GM10266 (cell line): ENCODE data around the gene TPMT.

Experiments used
- DNase-seq: peaks from one replicate; pipeline ENCODE4 v3.0.0; 2012; ENCODE audit errors: extremely low spot score
- TF ChIP-seq, protein P1 (sequence below): IDR thresholded peaks from 2 replicates; pipeline ENCODE4 v1.5.1; 2012; ENCODE audit warnings: mild to moderate bottlenecking, low read depth; ENCODE audit not compliant: control insufficient read depth, insufficient read depth; ENCODE audit errors: missing control alignments

Gene TPMT

DNA sequence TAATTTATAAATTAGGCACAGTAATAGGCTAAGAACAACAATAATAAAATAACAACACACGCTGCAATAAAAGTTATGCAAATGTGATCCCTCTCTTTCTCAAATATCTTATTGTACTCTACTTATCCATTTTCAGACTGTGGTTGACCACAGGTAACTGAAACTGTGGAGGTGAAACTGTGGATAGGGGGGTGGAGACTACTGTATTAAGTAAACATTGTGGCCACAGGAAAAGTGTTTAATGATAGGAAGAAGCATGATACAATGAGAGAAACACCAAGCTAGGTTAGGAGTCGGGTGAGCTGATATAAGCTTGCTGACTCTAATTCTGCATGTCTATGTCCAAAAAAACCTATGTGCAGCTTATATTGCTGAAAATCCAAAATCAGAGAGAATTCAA, 55.4 kb downstream of the TPMT start:
- TF ChIP-seq, protein P1, sequence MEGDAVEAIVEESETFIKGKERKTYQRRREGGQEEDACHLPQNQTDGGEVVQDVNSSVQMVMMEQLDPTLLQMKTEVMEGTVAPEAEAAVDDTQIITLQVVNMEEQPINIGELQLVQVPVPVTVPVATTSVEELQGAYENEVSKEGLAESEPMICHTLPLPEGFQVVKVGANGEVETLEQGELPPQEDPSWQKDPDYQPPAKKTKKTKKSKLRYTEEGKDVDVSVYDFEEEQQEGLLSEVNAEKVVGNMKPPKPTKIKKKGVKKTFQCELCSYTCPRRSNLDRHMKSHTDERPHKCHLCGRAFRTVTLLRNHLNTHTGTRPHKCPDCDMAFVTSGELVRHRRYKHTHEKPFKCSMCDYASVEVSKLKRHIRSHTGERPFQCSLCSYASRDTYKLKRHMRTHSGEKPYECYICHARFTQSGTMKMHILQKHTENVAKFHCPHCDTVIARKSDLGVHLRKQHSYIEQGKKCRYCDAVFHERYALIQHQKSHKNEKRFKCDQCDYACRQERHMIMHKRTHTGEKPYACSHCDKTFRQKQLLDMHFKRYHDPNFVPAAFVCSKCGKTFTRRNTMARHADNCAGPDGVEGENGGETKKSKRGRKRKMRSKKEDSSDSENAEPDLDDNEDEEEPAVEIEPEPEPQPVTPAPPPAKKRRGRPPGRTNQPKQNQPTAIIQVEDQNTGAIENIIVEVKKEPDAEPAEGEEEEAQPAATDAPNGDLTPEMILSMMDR = no peak
- DNase-seq = no peak

DNA sequence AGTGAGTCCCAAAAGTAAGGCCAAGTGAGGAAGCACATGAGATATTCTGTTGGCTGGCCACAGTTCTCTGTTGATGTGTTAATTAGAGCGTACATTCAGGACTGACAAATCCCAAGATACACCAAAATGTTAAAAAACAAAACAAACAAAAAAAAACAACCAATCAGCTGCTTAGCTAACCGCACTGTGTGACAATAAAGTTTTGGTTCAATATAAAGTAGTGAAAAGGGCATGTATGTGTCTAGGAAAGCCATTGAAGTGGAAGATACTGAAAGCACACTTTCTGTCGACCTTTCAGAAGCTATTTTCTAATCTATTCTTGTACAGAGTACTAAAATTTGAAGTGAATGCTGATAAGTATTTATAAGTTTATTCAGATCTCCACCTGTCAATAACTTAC, 58.5 kb downstream of the TPMT start:
- TF ChIP-seq, protein P1 = no peak
- no peak for DNase-seq

DNA sequence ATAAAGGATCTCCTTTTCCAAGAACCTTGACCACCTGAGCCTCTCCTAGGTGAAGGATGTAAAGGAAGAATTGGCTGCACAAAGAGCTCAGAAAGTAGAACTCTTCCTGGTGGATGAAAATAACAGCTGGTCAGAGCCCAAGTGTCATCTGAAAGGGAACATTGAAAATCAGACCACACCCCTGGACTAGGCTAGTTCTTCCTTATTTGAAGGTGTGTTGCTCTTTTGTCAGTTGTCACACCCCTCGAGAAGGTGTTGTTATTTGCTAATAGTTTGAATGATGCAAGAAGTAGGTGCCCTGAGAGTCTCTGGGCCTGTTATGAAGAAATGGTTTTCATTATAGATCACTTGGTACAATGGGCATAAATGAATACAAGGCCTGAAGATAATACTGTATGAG, 63.5 kb downstream of the TPMT start:
- TF ChIP-seq, protein P1 = no peak

DNA sequence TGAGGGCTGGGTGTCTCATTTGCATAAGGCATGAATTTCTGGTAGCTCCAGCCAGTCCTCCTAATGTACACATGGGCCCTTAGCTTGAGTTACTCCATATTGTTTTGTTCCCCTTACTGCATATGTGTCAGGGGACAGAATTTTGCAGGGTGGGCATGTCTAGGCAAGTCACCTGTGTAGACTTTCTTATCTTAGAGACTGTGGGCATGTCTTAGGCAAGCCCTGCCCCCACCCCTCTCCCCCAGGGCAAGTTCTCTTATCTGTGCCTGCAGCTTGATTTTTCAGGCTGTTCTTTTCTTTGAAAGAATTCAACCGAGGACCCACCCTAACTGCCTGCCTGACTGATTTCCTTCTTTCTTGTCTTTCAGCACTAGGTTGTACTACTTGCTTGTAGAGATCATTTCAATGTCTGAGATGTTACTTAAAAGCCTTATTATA, 64.5 kb downstream of the TPMT start:
- no peak for DNase-seq
- TF ChIP-seq, protein P1 = no peak

More for the DNA sequence above, 63.5 kb downstream of the TPMT start:
- DNase-seq = no peak

DNA sequence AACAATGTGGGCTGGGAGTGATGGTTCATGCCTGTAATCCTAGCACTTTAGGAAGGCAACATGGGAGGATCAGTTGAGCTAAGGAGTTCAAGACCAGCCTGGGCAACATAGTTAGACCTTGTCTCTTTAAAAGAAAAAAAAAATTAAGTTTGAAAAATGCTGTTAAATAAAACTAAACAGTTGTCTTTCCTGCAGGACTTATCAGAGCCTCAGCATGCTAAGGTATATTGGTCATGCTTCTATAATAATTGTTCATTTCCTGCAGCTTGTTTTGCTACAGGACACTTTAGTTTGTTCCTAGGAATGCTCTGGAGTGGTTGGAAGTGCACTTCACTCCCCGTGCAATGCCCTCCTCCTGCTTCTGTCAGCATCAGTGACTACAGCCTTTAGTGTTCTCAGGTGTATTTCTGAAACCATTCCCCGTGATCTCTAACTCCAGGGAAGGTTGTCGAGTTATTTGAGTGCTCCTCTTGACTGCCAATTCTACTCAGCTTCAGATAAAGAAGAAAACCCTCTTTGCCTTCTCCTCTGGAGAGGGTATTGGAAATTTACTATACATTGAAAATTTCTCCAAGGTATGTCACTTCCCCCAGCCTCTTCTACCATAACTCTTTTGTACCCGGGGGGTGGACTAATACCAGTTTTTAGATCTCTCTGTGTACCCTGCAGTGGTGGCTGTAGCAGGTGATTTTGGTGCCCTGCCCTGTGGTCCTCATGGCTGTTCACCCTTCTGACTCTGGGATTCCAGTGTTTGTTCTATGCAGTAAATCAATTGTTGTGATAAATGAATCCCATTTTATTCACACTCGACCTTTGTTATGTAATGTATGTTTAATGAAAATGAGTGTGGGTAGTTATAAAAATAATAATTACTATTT, 66.2 kb downstream of the TPMT start:
- TF ChIP-seq, protein P1 = no peak
- no peak for DNase-seq

DNA sequence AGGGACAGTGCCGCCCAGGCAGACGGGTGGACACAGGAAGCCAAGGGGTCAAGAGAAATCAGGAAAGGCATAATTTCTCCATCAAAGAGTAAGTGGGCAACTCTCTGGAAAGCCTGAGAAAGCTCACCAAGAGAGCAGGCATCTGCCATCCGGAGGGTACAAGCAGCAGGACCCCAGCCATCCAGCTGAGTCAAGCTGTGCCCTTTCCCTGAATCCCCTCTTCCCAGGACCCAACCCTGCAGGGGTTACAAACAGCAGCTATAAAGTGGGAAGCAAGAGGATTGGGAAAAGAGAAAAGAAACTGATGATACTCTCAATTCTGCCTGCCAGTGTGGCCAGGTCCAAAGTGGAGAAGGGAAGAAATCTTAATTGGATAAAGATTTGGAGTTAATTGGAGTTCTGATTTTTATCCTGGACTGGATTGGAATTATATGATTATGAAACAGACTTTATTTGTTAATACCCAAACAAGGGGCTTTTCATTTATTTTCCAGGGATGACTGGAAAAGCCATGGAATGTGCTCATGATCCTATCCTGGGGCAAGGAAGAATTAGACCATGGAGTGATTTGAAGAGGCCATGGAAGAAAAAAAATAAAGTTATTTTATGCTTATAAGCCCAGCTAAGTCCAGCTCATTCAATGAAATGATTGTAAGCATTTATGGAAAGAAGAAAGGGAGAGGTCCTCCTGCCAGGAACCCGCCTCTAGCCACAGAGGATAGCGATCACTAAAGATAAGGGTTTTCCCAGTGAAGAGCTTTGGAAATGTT, 67.3 kb downstream of the TPMT start:
- TF ChIP-seq, protein P1 = no peak
- no peak for DNase-seq
